ENCODE data around the gene NKX6-2.
A peak's percentile ranks its signal among the peaks of the same experiment; 100 is the strongest.

Gene NKX6-2

GRCh38 chr10:132755166-132755711, 30.7 kb downstream of the NKX6-2 start:
- no peak for DNase-seq (ENCODE audit: low read depth)

DNA sequence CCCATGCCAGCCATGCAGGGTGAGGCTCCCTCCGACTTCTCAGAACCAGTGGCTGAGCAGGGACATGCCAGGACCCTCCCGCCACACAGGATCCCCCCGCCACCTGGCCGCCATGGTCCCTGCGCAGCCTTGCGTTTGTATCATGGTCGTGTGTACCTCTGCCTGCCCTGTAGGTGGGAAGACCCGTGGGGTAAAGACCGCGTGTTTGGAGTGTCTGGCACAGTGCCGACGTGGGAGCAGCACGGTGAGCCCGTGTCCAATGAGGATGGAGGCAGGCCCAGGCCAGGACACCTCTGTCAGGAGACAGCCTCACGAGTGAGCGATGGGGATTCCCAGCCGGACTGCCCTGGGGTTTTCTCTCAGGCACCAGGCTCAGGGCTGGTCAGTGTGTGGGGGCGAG, 31.9 kb downstream of the NKX6-2 start:
- no peak for DNase-seq (ENCODE audit: low read depth)

GRCh38 chr10:132753596-132753995, 32.4 kb downstream of the NKX6-2 start:
- DNase-seq (ENCODE audit: low read depth): no peak

DNA sequence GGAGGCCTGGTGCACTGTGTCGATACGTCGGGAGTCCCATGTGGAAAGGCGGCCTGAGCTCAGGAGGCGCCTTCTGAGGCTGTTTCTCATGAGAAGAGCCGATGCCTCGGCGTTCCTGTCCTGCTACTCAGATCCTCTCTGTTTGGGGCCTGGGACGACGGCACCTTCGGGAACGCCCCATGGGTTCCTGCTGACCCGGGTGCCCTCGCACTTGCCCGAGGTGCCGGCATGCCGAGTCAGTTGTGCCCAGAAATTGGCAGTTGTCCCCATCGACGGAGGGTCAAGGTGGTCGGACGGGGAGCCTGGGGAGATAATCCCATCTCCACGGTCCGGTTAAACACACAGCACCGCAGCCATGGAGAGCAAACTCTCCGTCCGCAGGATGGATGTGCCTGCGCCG, 33.0 kb downstream of the NKX6-2 start:
- no peak for DNase-seq (ENCODE audit: low read depth)

DNA sequence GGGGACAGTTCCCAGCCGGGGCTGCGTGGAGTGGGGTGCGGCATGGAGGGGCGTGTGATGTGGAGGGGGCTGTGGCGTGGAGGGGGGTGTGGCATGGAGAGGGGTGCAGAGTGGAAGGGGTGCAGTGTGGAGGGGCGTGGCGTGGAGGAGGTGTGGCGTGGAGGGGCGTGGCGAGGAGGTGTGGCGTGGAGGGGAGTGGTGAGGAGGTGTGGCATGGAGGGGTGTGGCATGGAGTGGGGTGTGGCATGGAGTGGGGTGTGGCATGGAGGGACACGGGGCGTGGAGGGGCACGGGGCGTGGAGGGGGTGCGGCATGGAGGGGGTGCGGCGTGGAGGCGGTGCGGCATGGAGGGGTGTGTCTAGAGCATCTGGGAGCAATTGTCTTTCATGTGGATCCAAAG, 33.6 kb downstream of the NKX6-2 start:
- DNase-seq (ENCODE audit: low read depth): no peak

- DNase-seq (ENCODE audit: low read depth): no peak
These were observed 35.0 kb downstream of the NKX6-2 start for GRCh38 chr10:132750936-132751335.

GRCh38 chr10:132749371-132749795, 36.6 kb downstream of the NKX6-2 start:
- DNase-seq (ENCODE audit: low read depth): no peak

- DNase-seq (ENCODE audit: low read depth): no peak
These were observed 37.2 kb downstream of the NKX6-2 start for GRCh38 chr10:132748545-132749370.

DNA sequence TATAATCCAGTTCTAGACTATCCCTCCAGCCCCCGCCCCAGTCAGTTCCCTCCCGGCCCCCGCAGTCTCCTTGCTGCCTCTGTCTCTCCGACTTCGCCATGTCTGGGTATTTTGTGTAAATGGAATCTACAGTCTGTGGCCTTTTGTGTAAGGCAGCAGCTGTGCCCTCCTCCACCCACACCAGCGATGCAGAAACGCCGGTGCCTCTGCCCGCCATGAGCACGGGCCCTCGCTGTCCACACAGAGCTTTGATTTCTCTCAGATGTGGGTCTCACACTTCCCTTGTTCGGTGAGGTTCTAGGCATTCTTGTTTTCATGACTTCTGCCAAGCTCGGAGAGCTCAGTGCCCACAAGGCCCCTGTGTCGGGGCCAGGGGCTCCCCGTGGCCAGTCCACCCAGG, 37.8 kb downstream of the NKX6-2 start:
- DNase-seq (ENCODE audit: low read depth): no peak

- DNase-seq (ENCODE audit: low read depth): no peak
These were observed 38.9 kb downstream of the NKX6-2 start for GRCh38 chr10:132746801-132747625.

DNA sequence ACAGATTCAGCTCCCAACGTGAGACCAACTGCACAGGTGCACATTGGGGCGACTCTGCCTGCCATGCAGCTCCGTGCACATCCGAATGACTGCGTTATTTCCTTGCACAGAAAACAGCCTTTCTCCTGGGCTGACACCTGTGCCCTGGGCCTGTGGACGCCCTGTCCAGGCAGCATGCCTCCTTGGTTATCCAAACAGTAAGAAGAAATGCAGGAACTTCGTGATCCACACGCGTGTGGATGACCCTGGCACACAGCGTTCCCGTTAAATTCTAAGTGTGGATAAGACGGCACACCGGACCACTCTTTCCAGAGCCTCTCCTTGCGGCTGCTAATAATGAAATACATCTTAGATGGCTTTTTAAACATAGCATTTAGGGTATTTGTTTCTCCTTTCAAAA, 39.6 kb downstream of the NKX6-2 start:
- DNase-seq (ENCODE audit: low read depth): no peak

DNA sequence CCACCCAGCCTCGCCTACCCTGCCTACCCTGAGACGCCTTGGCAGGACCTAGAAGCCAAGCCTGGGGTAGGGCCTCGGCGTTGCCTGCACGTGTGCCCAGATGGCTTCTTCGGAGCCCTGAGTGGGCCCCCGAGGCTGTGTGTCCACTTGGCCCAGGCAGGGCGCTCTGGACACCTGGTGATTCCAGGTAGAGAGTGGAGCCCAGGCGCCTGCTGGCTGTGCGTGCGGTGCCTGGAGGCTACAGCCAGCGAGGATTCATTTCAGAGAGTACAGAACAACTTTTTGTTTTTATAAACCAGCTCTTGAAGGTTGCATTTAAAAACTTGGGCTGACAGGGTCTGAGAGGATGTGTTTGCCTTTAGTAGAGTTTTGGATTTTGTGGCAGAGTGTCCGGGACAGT, 40.0 kb downstream of the NKX6-2 start:
- no peak for DNase-seq (ENCODE audit: low read depth)

DNA sequence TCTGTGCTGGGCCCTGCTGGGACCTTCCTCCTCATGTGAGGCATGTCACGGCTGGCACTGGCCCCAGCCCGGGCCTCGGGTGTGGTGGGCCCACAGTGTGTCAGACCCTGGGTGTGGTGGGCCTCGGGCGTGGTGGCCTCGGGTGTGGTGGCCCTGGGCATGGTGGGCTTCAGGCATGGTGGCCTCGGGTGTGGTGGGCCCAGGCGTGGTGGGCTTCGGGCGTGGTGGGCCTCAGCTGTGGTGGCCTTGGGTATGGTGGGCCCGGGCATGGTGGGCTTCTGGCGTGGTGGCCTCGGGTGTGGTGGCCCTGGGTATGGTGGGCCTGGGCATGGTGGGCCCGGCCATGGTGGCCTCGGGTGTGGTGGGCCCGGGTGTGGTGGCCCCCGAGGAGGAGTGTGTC, 40.4 kb downstream of the NKX6-2 start:
- DNase-seq (ENCODE audit: low read depth): no peak

DNA sequence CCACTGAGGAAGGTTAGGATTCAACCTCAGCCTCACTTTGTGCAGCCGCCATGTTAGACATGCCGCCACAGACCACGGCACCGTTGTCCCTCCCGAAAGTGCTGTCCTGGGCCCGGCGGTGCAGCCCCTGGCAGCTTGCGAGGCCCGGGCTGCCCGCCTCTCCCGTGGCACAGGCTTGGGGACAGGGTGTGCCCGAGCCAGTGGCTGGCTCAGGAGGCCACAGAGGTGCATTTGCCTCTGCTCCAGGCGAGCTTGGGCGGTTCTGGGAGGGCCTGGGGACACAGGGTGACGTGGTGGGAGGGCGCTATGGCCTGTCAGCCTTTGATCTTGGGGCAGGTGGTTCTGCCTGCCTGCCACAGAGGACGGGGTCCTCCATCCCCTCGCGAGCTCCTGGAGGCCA, 41.1 kb downstream of the NKX6-2 start:
- DNase-seq (ENCODE audit: low read depth): no peak

- DNase-seq (ENCODE audit: low read depth): no peak
These were observed 41.9 kb downstream of the NKX6-2 start for GRCh38 chr10:132743925-132744490.

- DNase-seq (ENCODE audit: low read depth): peak; percentile 27
These were observed 42.6 kb downstream of the NKX6-2 start for GRCh38 chr10:132743196-132743924.

- DNase-seq (ENCODE audit: low read depth): no peak
These were observed 43.1 kb downstream of the NKX6-2 start for GRCh38 chr10:132742837-132743194.

- no peak for DNase-seq (ENCODE audit: low read depth)
These were observed 43.6 kb downstream of the NKX6-2 start for GRCh38 chr10:132742167-132742836.

GRCh38 chr10:132740588-132740987, 45.4 kb downstream of the NKX6-2 start:
- DNase-seq (ENCODE audit: low read depth): no peak

GRCh38 chr10:132739225-132739613, 46.7 kb downstream of the NKX6-2 start:
- no peak for DNase-seq (ENCODE audit: low read depth)

DNA sequence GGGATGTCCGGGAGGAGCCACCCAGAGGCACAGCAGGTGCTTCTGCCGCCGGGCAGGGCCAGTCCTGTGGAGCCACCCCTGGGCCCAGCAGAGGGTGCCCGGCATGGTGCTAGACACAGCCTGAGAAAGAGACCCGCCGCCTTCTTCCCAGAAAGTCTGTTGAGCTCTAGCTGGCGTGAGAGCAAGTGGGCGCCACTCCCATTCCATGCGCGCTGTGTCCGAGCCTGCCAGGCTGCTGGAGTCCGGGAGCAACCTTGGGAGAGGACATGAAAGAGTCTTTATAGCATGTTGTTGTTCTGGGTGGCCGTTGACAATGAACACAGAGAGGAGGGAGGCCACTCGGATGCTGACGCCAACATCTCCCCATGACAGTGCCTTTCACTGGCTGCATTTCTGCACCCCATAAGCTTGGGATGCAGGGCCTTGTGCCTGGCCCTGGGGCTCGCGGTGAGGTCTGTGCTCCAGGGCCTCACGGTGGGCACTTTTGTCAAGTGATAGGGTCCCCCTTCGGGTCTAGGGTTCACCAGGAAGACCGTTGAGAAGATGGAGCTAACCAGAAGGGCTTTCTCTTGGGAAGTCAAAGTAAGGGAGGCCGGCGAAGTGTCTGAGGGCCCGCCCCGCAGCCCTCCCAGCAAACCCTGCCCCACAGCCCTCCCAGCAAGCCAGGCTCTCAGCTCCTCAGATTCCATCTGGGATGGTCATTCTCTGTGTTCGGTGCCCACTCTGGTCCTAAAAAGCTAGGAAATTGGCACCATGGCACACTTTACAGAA, 47.3 kb downstream of the NKX6-2 start:
- no peak for DNase-seq (ENCODE audit: low read depth)
